ENCODE measurements around the gene SEMA5A. TPM values are rescaled to one million over a fixed set of nuclear protein-coding genes. Genes with fewer than 3 reads are reported as not detected.

The SEMA5A gene
- total RNA-seq, 4 donors from 2014 or later, result 2.3 to 4.7 (median 3.7) TPM

DNA sequence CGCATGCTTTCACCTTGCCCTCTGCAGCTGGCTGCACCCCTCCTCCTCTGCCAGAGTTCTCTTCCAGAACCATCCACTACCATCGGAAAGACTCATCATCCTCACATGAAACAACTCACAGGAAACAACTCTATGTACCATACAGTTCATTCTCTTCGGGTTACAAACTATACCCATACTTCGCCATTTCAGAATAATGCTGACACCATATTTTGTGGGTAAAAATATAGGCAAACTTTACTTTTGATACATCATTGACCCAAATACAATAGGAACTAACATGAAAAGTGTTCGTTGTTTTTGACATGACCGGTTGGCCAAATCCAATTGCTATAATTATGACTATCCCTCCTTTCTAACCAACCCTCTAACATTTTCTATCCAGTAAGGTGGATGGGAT, 421.0 kb downstream of the SEMA5A start:
- ATAC-seq, result no peak
- no peaks in the 10 kb centered on the region for H3K36me3 ChIP-seq
- no peaks in the 10 kb centered on the region for H3K9me3 ChIP-seq
- H3K4me3 ChIP-seq, result no peak overlapping the region
- no peaks in the 10 kb centered on the region for H3K27me3 ChIP-seq
- no peaks in the 10 kb centered on the region for H3K4me1 ChIP-seq
- WGBS, 2 donors (ENCODE audit: low coverage in 1 of 2), result 93 to 96% methylated on average over 6 of the region's 6 CpGs
- no peak for TF ChIP-seq POLR2AphosphoS5 (IDR thresholded peaks at IDR 0.05)
- TF ChIP-seq POLR2A (IDR thresholded peaks at IDR 0.05), result no peak
- TF ChIP-seq, protein P1, sequence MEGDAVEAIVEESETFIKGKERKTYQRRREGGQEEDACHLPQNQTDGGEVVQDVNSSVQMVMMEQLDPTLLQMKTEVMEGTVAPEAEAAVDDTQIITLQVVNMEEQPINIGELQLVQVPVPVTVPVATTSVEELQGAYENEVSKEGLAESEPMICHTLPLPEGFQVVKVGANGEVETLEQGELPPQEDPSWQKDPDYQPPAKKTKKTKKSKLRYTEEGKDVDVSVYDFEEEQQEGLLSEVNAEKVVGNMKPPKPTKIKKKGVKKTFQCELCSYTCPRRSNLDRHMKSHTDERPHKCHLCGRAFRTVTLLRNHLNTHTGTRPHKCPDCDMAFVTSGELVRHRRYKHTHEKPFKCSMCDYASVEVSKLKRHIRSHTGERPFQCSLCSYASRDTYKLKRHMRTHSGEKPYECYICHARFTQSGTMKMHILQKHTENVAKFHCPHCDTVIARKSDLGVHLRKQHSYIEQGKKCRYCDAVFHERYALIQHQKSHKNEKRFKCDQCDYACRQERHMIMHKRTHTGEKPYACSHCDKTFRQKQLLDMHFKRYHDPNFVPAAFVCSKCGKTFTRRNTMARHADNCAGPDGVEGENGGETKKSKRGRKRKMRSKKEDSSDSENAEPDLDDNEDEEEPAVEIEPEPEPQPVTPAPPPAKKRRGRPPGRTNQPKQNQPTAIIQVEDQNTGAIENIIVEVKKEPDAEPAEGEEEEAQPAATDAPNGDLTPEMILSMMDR (IDR thresholded peaks at IDR 0.05), result no peak
- no peak for TF ChIP-seq EP300 (IDR thresholded peaks at IDR 0.05)
- no peak overlapping the region for H3K27ac ChIP-seq

GRCh38 chr5:9124071-9124470, 421.8 kb downstream of the SEMA5A start:
- ATAC-seq, result no peak
- TF ChIP-seq POLR2A (IDR thresholded peaks at IDR 0.05), result no peak
- TF ChIP-seq, protein P1 (IDR thresholded peaks at IDR 0.05), result no peak
- no peak for TF ChIP-seq POLR2AphosphoS5 (IDR thresholded peaks at IDR 0.05)
- TF ChIP-seq EP300 (IDR thresholded peaks at IDR 0.05), result no peak
- 100% methylated on average over 2 of the region's 3 CpGs; no CpG with 5 or more reads in 1 of the 2 donors for WGBS, 2 donors (ENCODE audit: low coverage in 1 of 2)
- no peaks in the 10 kb centered on the region for H3K9me3 ChIP-seq
- H3K4me3 ChIP-seq, result no peak overlapping the region
- no peaks in the 10 kb centered on the region for H3K36me3 ChIP-seq
- no peak overlapping the region for H3K27ac ChIP-seq
- H3K4me1 ChIP-seq, result no peaks in the 10 kb centered on the region
- no peaks in the 10 kb centered on the region for H3K27me3 ChIP-seq

GRCh38 chr5:9122528-9122927, 423.3 kb downstream of the SEMA5A start:
- 92 to 94% methylated on average over 2 to 8 of the region's 16 CpGs for WGBS, 2 donors (ENCODE audit: low coverage in 1 of 2)
- Histone ChIP-seq H3K27me3 (no peaks in the 10 kb centered on the region), H3K4me1 (no peaks in the 10 kb centered on the region), H3K4me3 (no peak overlapping the region), H3K36me3 (no peaks in the 10 kb centered on the region), H3K9me3 (no peaks in the 10 kb centered on the region), H3K27ac (no peak overlapping the region)
- no peak for ATAC-seq
- TF ChIP-seq POLR2A (IDR thresholded peaks at IDR 0.05), result no peak
- TF ChIP-seq EP300 (IDR thresholded peaks at IDR 0.05), result no peak
- no peak for TF ChIP-seq POLR2AphosphoS5 (IDR thresholded peaks at IDR 0.05)
- TF ChIP-seq, protein P1 (IDR thresholded peaks at IDR 0.05), result no peak

DNA sequence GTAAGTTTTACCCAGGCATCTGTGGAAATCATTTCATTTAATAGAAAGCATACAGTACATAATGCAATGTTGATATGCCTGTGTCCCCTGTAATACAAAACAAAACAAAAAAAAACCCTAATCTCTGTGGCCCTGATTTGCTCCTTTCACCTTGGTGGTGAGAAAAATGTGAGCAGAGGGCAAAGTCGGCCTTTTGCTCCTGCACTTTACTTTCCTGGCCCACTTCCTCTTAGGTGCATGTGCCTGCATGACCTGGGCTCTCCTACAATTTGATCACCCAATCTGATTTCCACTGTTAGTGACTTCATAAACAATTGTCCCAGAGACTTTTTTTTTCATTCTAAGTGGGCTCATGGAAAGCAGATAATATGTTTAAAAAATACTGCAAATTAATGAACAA, 424.3 kb downstream of the SEMA5A start:
- WGBS, 2 donors (ENCODE audit: low coverage in 1 of 2), result 69% methylated on average over 1 of the region's 1 CpG; no CpG with 5 or more reads in 1 of the 2 donors
- TF ChIP-seq, protein P1 (IDR thresholded peaks at IDR 0.05), result no peak
- TF ChIP-seq POLR2AphosphoS5 (IDR thresholded peaks at IDR 0.05) (no peak), POLR2A (IDR thresholded peaks at IDR 0.05) (no peak), EP300 (IDR thresholded peaks at IDR 0.05) (no peak)
- no peak overlapping the region for H3K27ac ChIP-seq
- no peaks in the 10 kb centered on the region for H3K9me3 ChIP-seq
- H3K36me3 ChIP-seq, result no peaks in the 10 kb centered on the region
- ATAC-seq, result no peak
- no peak overlapping the region for H3K4me3 ChIP-seq
- no peaks in the 10 kb centered on the region for H3K4me1 ChIP-seq
- no peaks in the 10 kb centered on the region for H3K27me3 ChIP-seq

GRCh38 chr5:9118852-9119251, 427.0 kb downstream of the SEMA5A start:
- no peak overlapping the region for H3K4me3 ChIP-seq
- TF ChIP-seq EP300 (IDR thresholded peaks at IDR 0.05) (no peak), POLR2AphosphoS5 (IDR thresholded peaks at IDR 0.05) (no peak), POLR2A (IDR thresholded peaks at IDR 0.05) (no peak)
- TF ChIP-seq, protein P1 (IDR thresholded peaks at IDR 0.05), result no peak
- H3K27me3 ChIP-seq, result no peaks in the 10 kb centered on the region
- no peaks in the 10 kb centered on the region for H3K36me3 ChIP-seq
- no peaks in the 10 kb centered on the region for H3K4me1 ChIP-seq
- WGBS, 2 donors (ENCODE audit: low coverage in 1 of 2), result 88 to 100% methylated on average over 1 to 13 of the region's 22 CpGs
- H3K27ac ChIP-seq, result no peak overlapping the region
- H3K9me3 ChIP-seq, result peaks cover 0 to 9% (median 0%) of the 10 kb centered on the region in 3 donors
- ATAC-seq, result no peak

Data from gastroesophageal sphincter (tissue), 4 donors.